HFFc6 (cell line): Measurements from ENCODE around the gene ZNF830. TPM values are rescaled to one million over a fixed set of nuclear protein-coding genes. Genes with fewer than 3 reads are reported as not detected.

ENCODE experiments used
- DNase-seq: peaks from one replicate; pipeline ENCODE4 v3.0.0-alpha.2; 2018
- H3K27ac Mint-ChIP-seq: 2 replicates; pipeline ENCODE4 v1.8.0; 2020; ENCODE audit warnings: mild to moderate bottlenecking, mixed read lengths
- H3K27me3 Mint-ChIP-seq: 2 replicates; pipeline ENCODE4 v1.8.0; 2021; ENCODE audit warnings: mild to moderate bottlenecking, moderate library complexity, mixed read lengths; ENCODE audit not compliant: insufficient read depth
- H3K36me3 Mint-ChIP-seq: 2 replicates; pipeline ENCODE4 v1.8.0; 2021; ENCODE audit warnings: low read depth, mixed read lengths
- H3K4me1 Mint-ChIP-seq: 2 replicates; pipeline ENCODE4 v1.8.0; 2020; ENCODE audit warnings: low read depth, mixed read lengths
- H3K4me3 Mint-ChIP-seq: 2 replicates; pipeline ENCODE4 v1.8.0; 2020; ENCODE audit warnings: mild to moderate bottlenecking, moderate library complexity, mixed read lengths
- H3K9me3 Mint-ChIP-seq: 2 replicates; pipeline ENCODE4 v1.8.0; 2020; ENCODE audit warnings: mild to moderate bottlenecking, mixed read lengths
- CTCF ChIP-seq: fragments of 200-600 bp; sonication (generic); IDR thresholded peaks from 2 replicates; pipeline ENCODE4 v1.5.0; 2021; ENCODE audit warnings: antibody characterized with exemption, mild to moderate bottlenecking
- total RNA-seq, 6 experiments: library from RNA; stranded (reverse); fragmentation: NEBNext Ultra II Directional; extraction: Animal tissue kit (Norgen Biotek cat#: 25700); gene quantifications; 2 replicates in 1 of 6; 3 replicates in 5 of 6; pipeline ENCODE4 v1.2.3, GENCODE V29; 2021

The ZNF830 gene
- total RNA-seq, 6 experiments from 2014 or later = 9.6 to 14.8 (median 11.8) TPM

GRCh38 chr17:34979153-34979552 lies 17.8 kb downstream of the ZNF830 start:
- peak overlapping the region; percentile 98 for H3K27ac Mint-ChIP-seq
- peak overlapping the region; percentile 98 for H3K4me3 Mint-ChIP-seq
- peaks cover 57% of the 10 kb centered on the region for H3K4me1 Mint-ChIP-seq
- peaks cover 15% of the 10 kb centered on the region for H3K36me3 Mint-ChIP-seq
- no peak for TF ChIP-seq CTCF
- no peak for DNase-seq
- H3K27me3 Mint-ChIP-seq = no peaks in the 10 kb centered on the region; the same call in none of the 2 replicates
- no peaks in the 10 kb centered on the region for H3K9me3 Mint-ChIP-seq

- peak overlapping the region; percentile 98 for H3K4me3 Mint-ChIP-seq
- H3K9me3 Mint-ChIP-seq = no peaks in the 10 kb centered on the region
- H3K36me3 Mint-ChIP-seq = peaks cover 17% of the 10 kb centered on the region
- H3K27me3 Mint-ChIP-seq = no peaks in the 10 kb centered on the region; the same call in none of the 2 replicates
- H3K27ac Mint-ChIP-seq = peak overlapping the region; percentile 98
- no peak for TF ChIP-seq CTCF
- peaks cover 55% of the 10 kb centered on the region for H3K4me1 Mint-ChIP-seq
- no peak for DNase-seq
Measured at GRCh38 chr17:34979650-34980352, 18.5 kb downstream of the ZNF830 start.

- H3K36me3 Mint-ChIP-seq = peaks cover 17% of the 10 kb centered on the region
- no peak for TF ChIP-seq CTCF
- H3K27ac Mint-ChIP-seq = peak within 1 kb of the TSS; percentile 98
- peak within 1 kb of the TSS; percentile 98 for H3K4me3 Mint-ChIP-seq
- H3K9me3 Mint-ChIP-seq = no peaks in the 10 kb centered on the region
- peak; percentile 90 for DNase-seq
- no peaks in the 10 kb centered on the region; the same call in none of the 2 replicates for H3K27me3 Mint-ChIP-seq
- H3K4me1 Mint-ChIP-seq = peaks cover 49% of the 10 kb centered on the region
Measured at GRCh38 chr17:34980353-34980680, 19.0 kb downstream of the ZNF830 start, which contains the start of gene LIG3. TSS of gene LIG3 (plus strand) at chr17:34980512. CDS start at chr17:34983006, 2,494 bp downstream.

GRCh38 chr17:34980681-34981537 lies 19.6 kb downstream of the ZNF830 start:
- peak; percentile 66 for TF ChIP-seq CTCF
- Mint-ChIP-seq H3K9me3 (no peaks in the 10 kb centered on the region), H3K4me3 (peak overlapping the region; percentile 98), H3K27me3 (no peaks in the 10 kb centered on the region; the same call in none of the 2 replicates), H3K36me3 (peaks cover 17% of the 10 kb centered on the region), H3K27ac (peak overlapping the region; percentile 98), H3K4me1 (peaks cover 47% of the 10 kb centered on the region)
- DNase-seq = peak; percentile 74

- TF ChIP-seq CTCF = no peak
- no peaks in the 10 kb centered on the region; the same call in 1 of the 2 replicates for H3K27me3 Mint-ChIP-seq
- peaks cover 22% of the 10 kb centered on the region for H3K36me3 Mint-ChIP-seq
- peaks cover 47% of the 10 kb centered on the region for H3K4me1 Mint-ChIP-seq
- peak overlapping the region; percentile 96 for H3K27ac Mint-ChIP-seq
- peak overlapping the region; percentile 96 for H3K4me3 Mint-ChIP-seq
- H3K9me3 Mint-ChIP-seq = no peaks in the 10 kb centered on the region
- peak; percentile 41 for DNase-seq
Measured at GRCh38 chr17:34981538-34982241, 20.4 kb downstream of the ZNF830 start.
